IMR-90 (cell line): ENCODE results near the gene DCAKD. TPM values are rescaled to one million over a fixed set of nuclear protein-coding genes. Genes with fewer than 3 reads are reported as not detected.
A peak's percentile ranks its signal among the peaks of the same experiment; 100 is the strongest.

Source experiments
- ATAC-seq: fragments of 200-7000 bp; cut with Tn5 transposase; 2 replicates; pipeline ENCODE4 v1.9.1; 2020; ENCODE audit warnings: low read depth, mild to moderate bottlenecking, moderate library complexity
- BruUV-seq: library from RNA; stranded (reverse); fragments of 400-500 nt; replicated peaks from 2 replicates; lab custom pipeline; 2021; lab: Mats Ljungman, UMichigan
- CTCF ChIA-PET: fragments of 300-600 bp; formaldehyde crosslinking; extraction: SDS; loops from one replicate; lab custom pipeline; 2021; ENCODE audit warnings: antibody characterized with exemption; lab: Yijun Ruan, JAX
- POLR2A ChIA-PET: fragments of 300-600 bp; sonication (Branson Sonifier 250); formaldehyde crosslinking; loops from one replicate; lab custom pipeline; 2022; ENCODE audit warnings: antibody characterized with exemption; ENCODE audit not compliant: unreplicated experiment; lab: Charles Lee
- DNase-seq: peaks from one replicate; pipeline ENCODE4 v3.0.0; 2013
- H2AFZ ChIP-seq: replicated peaks from 2 replicates; pipeline ENCODE3; 2013; ENCODE audit warnings: low read length, mild to moderate bottlenecking; ENCODE audit not compliant: poor library complexity
- H2AK5ac ChIP-seq: 2 replicates; pipeline ENCODE4 v1.6.1; 2013; ENCODE audit warnings: low read depth, low read length, inconsistent platforms
- H2AK9ac ChIP-seq: replicated peaks from 2 replicates; pipeline ENCODE3; 2013; ENCODE audit warnings: mild to moderate bottlenecking, low read depth, low read length, moderate library complexity; ENCODE audit not compliant: poor library complexity
- H2BK120ac ChIP-seq: 2 replicates; pipeline ENCODE4 v1.6.1; 2013; ENCODE audit warnings: low read depth, low read length, inconsistent platforms
- H2BK15ac ChIP-seq: 3 replicates; pipeline ENCODE4 v1.6.1; 2013; ENCODE audit warnings: low read depth, low read length, inconsistent platforms
- H2BK20ac ChIP-seq: 2 replicates; pipeline ENCODE4 v1.6.1; 2013; ENCODE audit warnings: low read depth, mild to moderate bottlenecking, inconsistent platforms, low read length, moderate library complexity
- H2BK5ac ChIP-seq: 2 replicates; pipeline ENCODE4 v1.6.1; 2013; ENCODE audit warnings: mild to moderate bottlenecking, low read depth, low read length, inconsistent platforms; ENCODE audit not compliant: poor library complexity, severe bottlenecking
- H3K14ac ChIP-seq: replicated peaks from 2 replicates; pipeline ENCODE4 v1.6.1; 2013; ENCODE audit warnings: low read depth, low read length, inconsistent platforms
- H3K18ac ChIP-seq: 2 replicates; pipeline ENCODE4 v1.6.1; 2013; ENCODE audit warnings: low read depth, low read length, control low read depth
- H3K23ac ChIP-seq: 2 replicates; pipeline ENCODE4 v1.6.1; 2013; ENCODE audit warnings: low read depth, low read length, inconsistent platforms
- H3K27ac ChIP-seq: 2 replicates; pipeline ENCODE4 v1.5.1; 2013; ENCODE audit warnings: mild to moderate bottlenecking, control low read depth, low read length; ENCODE audit not compliant: insufficient read depth
- H3K27me3 ChIP-seq: 2 replicates; pipeline ENCODE4 v1.6.1; 2013; ENCODE audit warnings: low read length; ENCODE audit not compliant: control insufficient read depth, insufficient read depth
- H3K36me3 ChIP-seq: 2 replicates; pipeline ENCODE4 v1.6.1; 2013; ENCODE audit warnings: low read length, mixed read lengths; ENCODE audit not compliant: control insufficient read depth, insufficient read depth
- H3K4ac ChIP-seq: 2 replicates; pipeline ENCODE4 v1.6.1; 2013; ENCODE audit warnings: low read depth, low read length, inconsistent platforms
- H3K4me1 ChIP-seq: 2 replicates; pipeline ENCODE4 v1.6.1; 2013; ENCODE audit warnings: low read length, mixed read lengths; ENCODE audit not compliant: control insufficient read depth, insufficient read depth
- H3K4me2 ChIP-seq: 2 replicates; pipeline ENCODE4 v1.6.1; 2013; ENCODE audit warnings: low read depth, mild to moderate bottlenecking, control low read depth, low read length, moderate library complexity
- H3K4me3 ChIP-seq: 2 replicates; pipeline ENCODE4 v1.5.1; 2013; ENCODE audit warnings: low read depth, mild to moderate bottlenecking, control low read depth, low read length, moderate library complexity; ENCODE audit not compliant: insufficient read depth
- H3K56ac ChIP-seq: 2 replicates; pipeline ENCODE4 v1.6.1; 2013; ENCODE audit warnings: low read length, inconsistent platforms; ENCODE audit not compliant: insufficient read depth; ENCODE audit errors: extremely low read depth
- H3K79me1 ChIP-seq, 2 experiments: 2 replicates each; pipeline ENCODE4 v1.6.1; 2013; ENCODE audit warnings: low read length in 2 of 2, inconsistent platforms in 1 of 2, low read depth in 1 of 2
- H3K9ac ChIP-seq: 2 replicates; pipeline ENCODE4 v1.6.1; 2013; ENCODE audit warnings: low read depth, low read length, control low read depth
- H3K9me1 ChIP-seq: 2 replicates; pipeline ENCODE4 v1.6.1; 2013; ENCODE audit warnings: low read length, inconsistent platforms; ENCODE audit not compliant: insufficient read depth
- H3K9me3 ChIP-seq: 2 replicates; pipeline ENCODE4 v1.6.1; 2013; ENCODE audit warnings: low read length; ENCODE audit not compliant: control insufficient read depth, insufficient read depth
- H4K20me1 ChIP-seq: 2 replicates; pipeline ENCODE4 v1.6.1; 2013; ENCODE audit warnings: low read length, inconsistent platforms; ENCODE audit not compliant: insufficient read depth
- H4K5ac ChIP-seq: 2 replicates; pipeline ENCODE4 v1.6.1; 2013; ENCODE audit warnings: mild to moderate bottlenecking, low read depth, low read length, control low read depth
- H4K8ac ChIP-seq, 2 experiments: 2 replicates each; pipeline ENCODE4 v1.6.1; 2013; ENCODE audit warnings: low read depth in 2 of 2, low read length in 2 of 2, control low read depth in 1 of 2, inconsistent platforms in 1 of 2
- H4K91ac ChIP-seq: 2 replicates; pipeline ENCODE4 v1.6.1; 2013; ENCODE audit warnings: low read depth, low read length, inconsistent platforms; ENCODE audit not compliant: insufficient read depth
- BHLHE40 ChIP-seq: fragments of 150-350 bp; IDR thresholded peaks from 2 replicates; pipeline ENCODE4 v1.6.1; 2016; ENCODE audit warnings: mild to moderate bottlenecking, low read depth, low read length
- CEBPB ChIP-seq: IDR thresholded peaks from 2 replicates; pipeline ENCODE4 v1.6.1; 2012; ENCODE audit warnings: low read depth, low read length, improper control_type of control experiment
- CHD1 ChIP-seq: IDR thresholded peaks from 2 replicates; pipeline ENCODE4 v1.6.1; 2012; ENCODE audit warnings: low read depth, low read length, improper control_type of control experiment
- POLR2A ChIP-seq: IDR thresholded peaks from 2 replicates; pipeline ENCODE4 v1.6.1; 2012; ENCODE audit warnings: mild to moderate bottlenecking, low read depth, low read length
- RAD21 ChIP-seq: IDR thresholded peaks from 2 replicates; pipeline ENCODE4 v1.6.1; 2012; ENCODE audit warnings: low read length, improper control_type of control experiment
- RFX5 ChIP-seq: IDR thresholded peaks from 2 replicates; pipeline ENCODE4 v1.8.0; 2012; ENCODE audit warnings: low read depth, mild to moderate bottlenecking, low read length, moderate library complexity
- SMC3 ChIP-seq: fragments of 150-350 bp; IDR thresholded peaks from 2 replicates; pipeline ENCODE4 v1.6.1; 2016; ENCODE audit warnings: low read depth, mild to moderate bottlenecking, antibody characterized with exemption, low read length, moderate library complexity
- WGBS, 2 experiments: methylation state at CpG; one replicate each; pipeline versions ENCODE4 v1.1.5 to v1.1.7; 2013; ENCODE audit warnings: missing lambda C conversion rate in 2 of 2; ENCODE audit not compliant: insufficient read length in 1 of 2; ENCODE audit errors: extremely low coverage in 2 of 2; 5-methylcytosine and 5-hydroxymethylcytosine counted together
- dilution Hi-C: fragments of 300-500 bp; cut with HindIII; formaldehyde crosslinking; loops from one replicate; pipeline ENCODE4 v1.14.3; 2018; ENCODE audit warnings: low sequenced_read_pairs; ENCODE audit not compliant: unreplicated experiment
- in situ Hi-C: fragments of 300-500 bp; cut with MboI; formaldehyde crosslinking; loops from 3 replicates; pipeline ENCODE4 v1.14.3; 2019; ENCODE audit warnings: low sequenced_read_pairs, inconsistent platforms, mixed read lengths
- intact Hi-C: fragments of 100-400 bp; cut with micrococcal nuclease; formaldehyde crosslinking; loops from 2 replicates; pipeline ENCODE4 v1.10.0; 2022
- polyA plus RNA-seq, 3 experiments: library from polyadenylated mRNA; depleted of rRNA; stranded (reverse); fragments of >200 nt; gene quantifications; 2 replicates each; pipeline ENCODE4 v1.2.3, GENCODE V29; 2012; ENCODE audit warnings: low replicate concordance in 1 of 3
- total RNA-seq: library from RNA; depleted of rRNA; stranded (reverse); fragments of >200 nt; gene quantifications from 2 replicates; pipeline ENCODE4 v1.2.3, GENCODE V29; 2012
- TF ChIP-seq, protein P1 (sequence below): fragments of 150-350 bp; IDR thresholded peaks from 2 replicates; pipeline ENCODE4 v1.6.1; 2016; ENCODE audit warnings: low read depth, mild to moderate bottlenecking, low read length, moderate library complexity, borderline replicate concordance
- TF ChIP-seq, protein P2 (sequence below): conservative IDR thresholded peaks from 2 replicates; pipeline ENCODE4 v1.5.1; 2012; ENCODE audit warnings: mild to moderate bottlenecking, low read depth, low read length, improper control_type of control experiment

The DCAKD gene
- total and polyA plus RNA-seq, 2 of the 4 experiments (the other 2 are of a cell fraction), result 31.3 to 47.9 TPM

GRCh38 chr17:45043813-45044540, 7.5 kb downstream of the DCAKD start:
- H2BK20ac ChIP-seq, result no peak overlapping the region
- POLR2A ChIA-PET, result no interaction called here
- H3K14ac ChIP-seq, result no peak overlapping the region; the same call in 1 of the 2 replicates
- in situ Hi-C loops (no loop called here), dilution Hi-C loops (no loop called here), intact Hi-C loops (no loop called here)
- ATAC-seq, result no peak
- no peak overlapping the region for H3K56ac ChIP-seq
- H3K79me1 ChIP-seq, result peaks cover 54 to 84% of the 10 kb centered on the region in 2 experiments
- no peak overlapping the region for H3K18ac ChIP-seq
- H2BK15ac ChIP-seq, result no peak overlapping the region
- no peaks in the 10 kb centered on the region for H3K9me3 ChIP-seq
- H4K20me1 ChIP-seq, result peaks cover 7% of the 10 kb centered on the region
- no peak overlapping the region for H2AK9ac ChIP-seq
- no peaks in the 10 kb centered on the region for H3K27me3 ChIP-seq
- H4K5ac ChIP-seq, result peak overlapping the region; percentile 14; the same call in 1 of the 2 replicates
- no TSS peak for BruUV-seq
- no peak overlapping the region for H3K4me3 ChIP-seq
- H3K9me1 ChIP-seq, result peaks cover 28% of the 10 kb centered on the region
- peak overlapping the region in 1 of 2 experiments; percentile 27; a peak in 1 of 4 replicates for H4K8ac ChIP-seq
- no peak overlapping the region for H3K9ac ChIP-seq
- no peak overlapping the region for H2AFZ ChIP-seq
- no peak overlapping the region for H3K4me2 ChIP-seq
- no peak overlapping the region for H4K91ac ChIP-seq
- peak overlapping the region; percentile 33; the same call in 1 of the 2 replicates for H2AK5ac ChIP-seq
- H2BK120ac ChIP-seq, result no peak overlapping the region
- TF ChIP-seq CEBPB, result no peak
- TF ChIP-seq, protein P1, sequence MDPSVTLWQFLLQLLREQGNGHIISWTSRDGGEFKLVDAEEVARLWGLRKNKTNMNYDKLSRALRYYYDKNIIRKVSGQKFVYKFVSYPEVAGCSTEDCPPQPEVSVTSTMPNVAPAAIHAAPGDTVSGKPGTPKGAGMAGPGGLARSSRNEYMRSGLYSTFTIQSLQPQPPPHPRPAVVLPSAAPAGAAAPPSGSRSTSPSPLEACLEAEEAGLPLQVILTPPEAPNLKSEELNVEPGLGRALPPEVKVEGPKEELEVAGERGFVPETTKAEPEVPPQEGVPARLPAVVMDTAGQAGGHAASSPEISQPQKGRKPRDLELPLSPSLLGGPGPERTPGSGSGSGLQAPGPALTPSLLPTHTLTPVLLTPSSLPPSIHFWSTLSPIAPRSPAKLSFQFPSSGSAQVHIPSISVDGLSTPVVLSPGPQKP, result no peak
- no peak for TF ChIP-seq POLR2A
- no peak for TF ChIP-seq CHD1
- TF ChIP-seq RFX5, result no peak
- TF ChIP-seq, protein P2, sequence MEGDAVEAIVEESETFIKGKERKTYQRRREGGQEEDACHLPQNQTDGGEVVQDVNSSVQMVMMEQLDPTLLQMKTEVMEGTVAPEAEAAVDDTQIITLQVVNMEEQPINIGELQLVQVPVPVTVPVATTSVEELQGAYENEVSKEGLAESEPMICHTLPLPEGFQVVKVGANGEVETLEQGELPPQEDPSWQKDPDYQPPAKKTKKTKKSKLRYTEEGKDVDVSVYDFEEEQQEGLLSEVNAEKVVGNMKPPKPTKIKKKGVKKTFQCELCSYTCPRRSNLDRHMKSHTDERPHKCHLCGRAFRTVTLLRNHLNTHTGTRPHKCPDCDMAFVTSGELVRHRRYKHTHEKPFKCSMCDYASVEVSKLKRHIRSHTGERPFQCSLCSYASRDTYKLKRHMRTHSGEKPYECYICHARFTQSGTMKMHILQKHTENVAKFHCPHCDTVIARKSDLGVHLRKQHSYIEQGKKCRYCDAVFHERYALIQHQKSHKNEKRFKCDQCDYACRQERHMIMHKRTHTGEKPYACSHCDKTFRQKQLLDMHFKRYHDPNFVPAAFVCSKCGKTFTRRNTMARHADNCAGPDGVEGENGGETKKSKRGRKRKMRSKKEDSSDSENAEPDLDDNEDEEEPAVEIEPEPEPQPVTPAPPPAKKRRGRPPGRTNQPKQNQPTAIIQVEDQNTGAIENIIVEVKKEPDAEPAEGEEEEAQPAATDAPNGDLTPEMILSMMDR, result no peak
- TF ChIP-seq BHLHE40, result no peak
- TF ChIP-seq RAD21, result no peak
- no peak for TF ChIP-seq SMC3
- 63% methylated on average over 12 of the region's 18 CpGs; no CpG with 5 or more reads in 1 of the 2 experiments for WGBS, 2 experiments
- H3K4ac ChIP-seq, result no peak overlapping the region; the same call in 1 of the 2 replicates
- 0 out of 2 replicates have a peak, but pooled peaks cover 2% of the 10 kb centered on the region for H3K36me3 ChIP-seq
- DNase-seq, result no peak
- no peak overlapping the region for H2BK5ac ChIP-seq
- peaks cover 16% of the 10 kb centered on the region for H3K4me1 ChIP-seq
- no peak overlapping the region; the same call in 1 of the 2 replicates for H3K27ac ChIP-seq
- CTCF ChIA-PET, result no interaction called here
- H3K23ac ChIP-seq, result no peak overlapping the region
